ENCODE results near the gene GALNT2.

Gene GALNT2

DNA sequence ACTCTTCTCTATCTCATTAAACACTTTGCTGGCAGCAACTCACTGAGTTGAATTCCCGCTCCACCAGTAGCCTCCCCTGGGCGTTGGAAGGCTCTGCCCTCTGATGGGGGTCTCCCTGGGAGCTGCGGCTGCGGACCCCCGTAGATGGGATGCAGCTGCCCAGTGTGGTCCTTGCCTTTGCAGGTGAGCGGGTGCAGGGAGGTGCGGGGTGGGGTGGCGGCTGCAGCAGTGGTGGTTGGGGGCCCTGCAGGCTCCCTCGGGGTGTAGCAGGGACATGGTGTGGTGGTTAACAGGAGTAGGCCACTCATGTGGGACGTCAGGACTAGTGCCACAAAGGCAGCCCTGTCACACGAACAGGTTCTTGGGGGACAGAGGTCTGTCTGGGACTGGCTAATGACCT lies 42.0 kb downstream of the GALNT2 start:
- Histone ChIP-seq H3K4me2 (ENCODE audit: low read depth, low read length, poor library complexity, severe bottlenecking) (no peak overlapping the region), H2AFZ (ENCODE audit: low read depth, low read length, severe bottlenecking) (no peak overlapping the region), H3K27ac (ENCODE audit: low read depth, low read length) (no peak overlapping the region), H3K36me3 (ENCODE audit: low read length) (no peaks in the 10 kb centered on the region), H3F3A (ENCODE audit: insufficient read depth) (no peaks in the 10 kb centered on the region), H3K4me3 (ENCODE audit: insufficient read depth, low read length, poor library complexity, severe bottlenecking) (no peak overlapping the region), H3K9me2 (replicated peaks; ENCODE audit: insufficient read depth, low read length) (no peaks in the 10 kb centered on the region), H3K27me3 (ENCODE audit: low read length) (no peaks in the 10 kb centered on the region), H3K9ac (ENCODE audit: low read length) (no peak overlapping the region), H3K9me3 (ENCODE audit: insufficient read depth, low read length) (no peaks in the 10 kb centered on the region), H4K20me1 (ENCODE audit: low read depth, low read length) (no peaks in the 10 kb centered on the region; the same call in 1 of the 2 replicates), H3K79me2 (ENCODE audit: insufficient read depth, low read length) (no peaks in the 10 kb centered on the region)
- no peak for TF ChIP-seq EZH2phosphoT487 (conservative IDR thresholded peaks at IDR 0.05; ENCODE audit: low read length)
- TF ChIP-seq CTCF (IDR thresholded peaks at IDR 0.05; ENCODE audit: insufficient read depth, low read length, poor library complexity, severe bottlenecking), result no peak

DNA sequence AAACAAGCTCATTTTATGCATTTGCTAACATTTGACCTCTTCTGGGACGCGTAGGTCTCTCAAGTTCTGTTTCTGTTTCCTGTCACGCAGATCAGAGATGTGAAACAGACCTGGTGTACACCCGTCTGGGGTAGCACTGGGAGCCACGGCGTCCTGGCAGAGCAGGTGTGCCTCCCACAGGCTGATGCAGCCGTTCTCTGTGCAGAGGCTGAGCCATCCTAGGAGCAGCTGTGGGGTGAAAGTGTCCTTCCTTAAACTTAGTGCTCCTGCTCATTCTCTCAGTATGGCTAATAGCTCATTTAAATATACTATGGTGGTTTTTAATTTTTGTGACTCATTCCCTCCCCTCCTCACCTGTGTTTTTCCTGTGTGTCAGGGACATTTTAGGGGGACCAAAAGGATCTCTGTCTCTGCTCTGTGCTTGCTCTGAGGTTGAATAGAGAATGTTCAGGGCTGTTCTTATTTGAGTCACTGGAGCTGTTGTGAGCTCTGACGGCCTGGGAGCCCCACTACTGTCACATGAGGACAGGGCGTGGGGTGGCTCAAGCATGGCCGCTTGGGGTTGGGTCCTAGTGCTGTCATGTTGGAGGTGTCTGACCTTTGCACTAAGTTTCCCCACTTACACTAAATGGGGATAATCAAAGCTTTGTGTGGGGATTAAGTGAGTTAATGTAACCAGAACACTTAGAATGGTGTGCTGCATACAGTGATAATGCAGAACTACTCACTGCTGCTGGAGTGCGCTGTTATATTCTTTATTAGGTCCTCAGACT lies 43.0 kb downstream of the GALNT2 start:
- Histone ChIP-seq H3K9ac (ENCODE audit: low read length) (no peak overlapping the region), H3K4me2 (ENCODE audit: low read depth, low read length, poor library complexity, severe bottlenecking) (no peak overlapping the region), H3K36me3 (ENCODE audit: low read length) (no peaks in the 10 kb centered on the region), H3K27ac (ENCODE audit: low read depth, low read length) (no peak overlapping the region), H3K9me2 (replicated peaks; ENCODE audit: insufficient read depth, low read length) (no peaks in the 10 kb centered on the region), H3K4me3 (ENCODE audit: insufficient read depth, low read length, poor library complexity, severe bottlenecking) (no peak overlapping the region), H3F3A (ENCODE audit: insufficient read depth) (no peaks in the 10 kb centered on the region), H3K79me2 (ENCODE audit: insufficient read depth, low read length) (no peaks in the 10 kb centered on the region), H4K20me1 (ENCODE audit: low read depth, low read length) (no peaks in the 10 kb centered on the region; the same call in 1 of the 2 replicates), H2AFZ (ENCODE audit: low read depth, low read length, severe bottlenecking) (no peak overlapping the region), H3K9me3 (ENCODE audit: insufficient read depth, low read length) (no peaks in the 10 kb centered on the region), H3K27me3 (ENCODE audit: low read length) (no peaks in the 10 kb centered on the region)
- TF ChIP-seq EZH2phosphoT487 (conservative IDR thresholded peaks at IDR 0.05; ENCODE audit: low read length) (no peak), CTCF (IDR thresholded peaks at IDR 0.05; ENCODE audit: insufficient read depth, low read length, poor library complexity, severe bottlenecking) (no peak)

- Histone ChIP-seq H3K27ac (ENCODE audit: low read depth, low read length) (no peak overlapping the region), H3K79me2 (ENCODE audit: insufficient read depth, low read length) (no peaks in the 10 kb centered on the region), H3F3A (ENCODE audit: insufficient read depth) (no peaks in the 10 kb centered on the region), H3K4me2 (ENCODE audit: low read depth, low read length, poor library complexity, severe bottlenecking) (no peak overlapping the region), H2AFZ (ENCODE audit: low read depth, low read length, severe bottlenecking) (no peak overlapping the region), H4K20me1 (ENCODE audit: low read depth, low read length) (no peaks in the 10 kb centered on the region; the same call in 1 of the 2 replicates), H3K9me2 (replicated peaks; ENCODE audit: insufficient read depth, low read length) (no peaks in the 10 kb centered on the region), H3K27me3 (ENCODE audit: low read length) (no peaks in the 10 kb centered on the region), H3K9me3 (ENCODE audit: insufficient read depth, low read length) (no peaks in the 10 kb centered on the region), H3K9ac (ENCODE audit: low read length) (no peak overlapping the region), H3K4me3 (ENCODE audit: insufficient read depth, low read length, poor library complexity, severe bottlenecking) (no peak overlapping the region), H3K36me3 (ENCODE audit: low read length) (no peaks in the 10 kb centered on the region)
- no peak for TF ChIP-seq EZH2phosphoT487 (conservative IDR thresholded peaks at IDR 0.05; ENCODE audit: low read length)
- no peak for TF ChIP-seq CTCF (IDR thresholded peaks at IDR 0.05; ENCODE audit: insufficient read depth, low read length, poor library complexity, severe bottlenecking)
These were observed 43.9 kb downstream of the GALNT2 start for GRCh38 chr1:230110971-230111370.
